WI38 (cell line): Measurements from ENCODE around the gene NBAS.

Source experiments
- H3K4me3 ChIP-seq: 2 replicates; pipeline ENCODE4 v1.5.1; 2011; ENCODE audit warnings: low read depth, mild to moderate bottlenecking, control low read depth, low read length
- CTCF ChIP-seq: IDR thresholded peaks from 2 replicates; pipeline ENCODE4 v1.5.1; 2012; ENCODE audit warnings: low read depth, mild to moderate bottlenecking, control low read depth, low read length

The NBAS gene

DNA sequence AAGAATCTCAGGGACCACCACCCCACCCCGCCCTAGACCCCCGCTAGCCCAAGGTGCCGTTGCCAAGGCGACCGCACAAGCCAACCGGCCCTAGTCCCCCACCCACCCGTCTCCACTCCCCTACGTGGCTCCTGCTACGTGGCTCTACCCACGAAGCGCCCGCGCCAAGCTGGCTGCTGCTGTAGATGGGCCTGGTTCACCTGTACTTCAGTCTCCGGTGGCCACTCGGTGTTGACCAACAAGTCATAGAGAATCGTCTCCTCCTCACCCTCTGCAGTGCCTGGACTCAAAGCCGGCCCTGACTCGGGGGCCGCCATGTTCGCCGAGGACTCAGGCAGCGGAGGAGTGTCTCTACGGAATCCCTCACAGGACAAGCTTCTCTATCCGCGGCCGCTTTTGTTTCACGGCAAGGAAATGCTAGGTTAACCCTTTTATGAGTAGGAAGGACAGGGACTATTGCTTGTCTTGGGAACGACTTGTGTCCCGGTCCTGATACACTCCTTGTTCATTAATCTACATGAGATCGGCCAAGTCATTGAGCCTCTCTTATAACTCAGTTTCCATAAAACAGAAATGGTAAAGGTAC lies at the start of gene NBAS:
Gene NBAS (minus strand): TSS at position 347 of the 586 bp plus-strand sequence. CDS start 30 bp downstream, at position 317.
- peak within 1 kb of the TSS; percentile 79 for H3K4me3 ChIP-seq
- no peak for TF ChIP-seq CTCF

DNA sequence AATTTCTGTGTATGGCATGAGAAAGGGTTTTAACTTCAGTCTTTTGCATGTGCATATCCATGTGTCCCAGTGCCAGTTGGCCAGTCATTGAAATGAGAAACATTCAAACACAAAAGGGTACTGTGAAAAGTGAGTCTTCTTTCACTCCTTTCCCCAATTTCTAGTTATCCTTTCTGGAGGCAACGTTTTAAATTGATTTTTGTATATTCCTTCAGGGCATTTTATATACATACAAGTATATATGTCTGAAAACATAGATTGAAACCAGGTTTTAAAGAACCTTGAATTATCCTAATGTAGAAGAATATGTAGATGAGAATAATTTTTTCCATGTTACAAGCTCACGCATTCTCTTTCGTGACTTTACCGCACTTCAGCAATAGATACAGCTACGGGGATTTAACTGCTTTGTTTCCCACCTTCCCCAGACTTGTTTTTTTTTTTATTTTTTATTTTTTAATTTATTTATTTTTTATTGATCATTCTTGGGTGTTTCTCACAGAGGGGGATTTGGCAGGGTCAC lies 49.4 kb upstream of the NBAS start:
- TF ChIP-seq CTCF, result no peak
- no peak overlapping the region for H3K4me3 ChIP-seq

GRCh38 chr2:15609341-15610042 lies 48.4 kb upstream of the NBAS start:
- TF ChIP-seq CTCF, result no peak
- no peak overlapping the region for H3K4me3 ChIP-seq

DNA sequence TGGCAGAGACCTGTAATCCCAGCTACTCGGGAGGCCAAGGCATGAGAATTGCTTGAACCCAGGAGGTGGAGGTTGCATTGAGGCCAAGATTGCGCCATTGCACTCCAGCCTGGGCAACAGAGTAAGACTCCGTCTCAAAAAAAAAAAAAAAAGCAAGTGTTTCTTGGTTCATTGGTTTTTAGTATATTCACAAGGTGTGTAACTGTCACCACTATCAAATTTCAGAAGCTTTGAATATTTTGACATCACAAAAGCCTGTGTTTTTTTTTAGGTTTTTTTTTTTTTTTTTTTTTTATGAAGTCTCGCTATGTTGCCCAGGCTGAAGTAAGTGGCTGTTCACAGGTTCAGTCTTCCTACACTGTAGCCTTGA lies 47.2 kb upstream of the NBAS start:
- H3K4me3 ChIP-seq, result no peak overlapping the region
- TF ChIP-seq CTCF, result no peak

DNA sequence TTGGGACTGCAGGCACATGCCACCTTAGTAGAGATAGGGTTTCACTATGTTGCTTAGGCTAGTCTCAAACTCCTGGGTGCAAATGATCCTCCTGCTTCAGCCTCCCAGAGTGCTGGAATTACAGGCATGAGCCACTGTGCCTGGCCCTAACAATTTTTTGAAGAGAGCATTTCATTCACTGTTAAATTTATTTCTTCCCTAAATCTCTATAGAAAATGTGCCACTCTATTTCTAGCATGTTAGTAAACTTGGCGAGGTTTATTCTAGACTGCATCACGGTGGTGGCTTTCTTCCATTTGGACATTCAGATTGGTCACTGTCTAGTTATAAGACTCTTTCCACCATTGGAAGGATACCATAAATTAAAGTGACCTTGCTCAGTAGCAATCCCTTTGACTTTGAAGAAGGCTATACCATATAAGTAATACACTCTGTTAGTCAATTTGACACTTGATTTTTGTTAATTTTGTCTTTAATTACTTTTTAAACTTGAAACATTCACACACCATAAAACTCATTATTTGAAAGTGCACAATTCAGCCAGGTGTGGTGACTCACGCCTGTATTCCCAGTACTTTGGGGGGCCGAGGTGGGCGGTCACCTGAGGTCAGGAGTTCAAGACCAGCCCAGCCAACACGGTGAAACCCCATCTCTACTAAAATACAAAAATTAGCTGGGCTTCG lies 46.7 kb upstream of the NBAS start:
- no peak for TF ChIP-seq CTCF
- no peak overlapping the region for H3K4me3 ChIP-seq

- no peak overlapping the region for H3K4me3 ChIP-seq
- TF ChIP-seq CTCF, result no peak
Observed at GRCh38 chr2:15606481-15607441, 45.6 kb upstream of the NBAS start.
